ENCODE measurements around the gene IFNA6.

The IFNA6 gene

GRCh38 chr9:21320465-21320864 lies 30.2 kb downstream of the IFNA6 start:
- TF ChIP-seq PRDM6 (tag by site-specific recombination; IDR thresholded peaks at IDR 0.05), result 0 out of 2 replicates have a peak, but pooled peaks have one; percentile 10
- peak; percentile 47; the same call in 1 of the 2 replicates for TF ChIP-seq PRDM4 (tag by site-specific recombination; IDR thresholded peaks at IDR 0.05)
- no peak for TF ChIP-seq RBAK (tag by site-specific recombination; IDR thresholded peaks at IDR 0.05)
- no peaks in the 10 kb centered on the region; the same call in 1 of the 2 replicates for H3K4me1 ChIP-seq (ENCODE audit: control insufficient read depth, insufficient read depth, low read length)
- POLR2A ChIA-PET, result interaction anchor here (1.2 kb wide), 1 partner anchor 13 kb away, joined by 3 read pairs; no protein-coding TSS in a partner anchor

GRCh38 chr9:21317956-21318923 lies 32.4 kb downstream of the IFNA6 start:
- peaks cover 0 to 12% of the 10 kb centered on the region in 2 experiments; a peak in 1 of 3 replicates for H3K36me3 ChIP-seq (ENCODE audit: control insufficient read depth in 2 of 2, insufficient read depth in 1 of 2, low read length in 2 of 2)
- no peak overlapping the region for H3K27ac ChIP-seq (ENCODE audit: extremely low read depth, low read depth, low read length)
- TF ChIP-seq PRDM1 (tag by site-specific recombination; IDR thresholded peaks at IDR 0.05) (peak; percentile 74), KLF10 (tag by site-specific recombination; IDR thresholded peaks at IDR 0.05) (no peak), ZNF654 (tag by site-specific recombination; IDR thresholded peaks at IDR 0.05; ENCODE audit: low read depth) (peak; percentile 76)
- no peak overlapping the region for H3K4me3 ChIP-seq (ENCODE audit: low read depth, low read length)
- H3K4me1 ChIP-seq (ENCODE audit: control insufficient read depth, insufficient read depth, low read length), result no peaks in the 10 kb centered on the region; the same call in 1 of the 2 replicates
- CTCF ChIA-PET, result interaction anchor here (0.5 to 4.5 kb wide), 55 partner anchors 10 to 1098 kb away, joined by 3 to 28 read pairs (median 4); partner anchors contain the start of genes IFNA14 and MTAP
- POLR2A ChIA-PET, result interaction anchor here (0.6 kb wide), 1 partner anchor 66 kb away, joined by 3 read pairs; no protein-coding TSS in a partner anchor
- H3K9me3 ChIP-seq (ENCODE audit: control insufficient read depth, insufficient read depth, low read depth, low read length), result no peaks in the 10 kb centered on the region

More at GRCh38 chr9:21320465-21320864, 30.2 kb downstream of the IFNA6 start:
- Histone ChIP-seq H3K9me3 (ENCODE audit: control insufficient read depth, insufficient read depth, low read depth, low read length) (no peaks in the 10 kb centered on the region), H3K4me3 (ENCODE audit: low read depth, low read length) (no peak overlapping the region), H3K36me3 (ENCODE audit: control insufficient read depth in 2 of 2, insufficient read depth in 1 of 2, low read length in 2 of 2) (peaks cover 0 to 27% of the 10 kb centered on the region in 2 experiments; a peak in 1 of 3 replicates), H3K27ac (ENCODE audit: extremely low read depth, low read depth, low read length) (no peak overlapping the region)
- CTCF ChIA-PET, result interaction anchor here (0.5 to 2.9 kb wide), 11 partner anchors 9 to 473 kb away, joined by 3 to 23 read pairs (median 3); no protein-coding TSS in a partner anchor

GRCh38 chr9:21316860-21317259 lies 33.8 kb downstream of the IFNA6 start:
- H3K4me1 ChIP-seq (ENCODE audit: control insufficient read depth, insufficient read depth, low read length), result no peaks in the 10 kb centered on the region; the same call in 1 of the 2 replicates
- ChIA-PET CTCF (interaction anchor here (0.6 to 4.5 kb wide), 7 partner anchors 9 to 138 kb away, joined by 3 to 28 read pairs (median 5); no protein-coding TSS in a partner anchor), POLR2A (no interaction called here)
- H3K9me3 ChIP-seq (ENCODE audit: control insufficient read depth, insufficient read depth, low read depth, low read length), result no peaks in the 10 kb centered on the region
- no peak overlapping the region for H3K27ac ChIP-seq (ENCODE audit: extremely low read depth, low read depth, low read length)
- peaks cover 0 to 3% of the 10 kb centered on the region in 2 experiments; a peak in 1 of 3 replicates for H3K36me3 ChIP-seq (ENCODE audit: control insufficient read depth in 2 of 2, insufficient read depth in 1 of 2, low read length in 2 of 2)
- H3K4me3 ChIP-seq (ENCODE audit: low read depth, low read length), result no peak overlapping the region
- TF ChIP-seq CTCF (tag by site-specific recombination; IDR thresholded peaks at IDR 0.05) (peak; percentile 30; the same call in 1 of the 2 replicates), ELK4 (IDR thresholded peaks at IDR 0.05; ENCODE audit: borderline replicate concordance, low read depth, low read length) (no peak), ZBTB48 (tag by site-specific recombination; IDR thresholded peaks at IDR 0.05) (peak; percentile 43), PRDM2 (tag by site-specific recombination; IDR thresholded peaks at IDR 0.05; ENCODE audit: borderline replicate concordance) (no peak), ZNF24 (tag by site-specific recombination; IDR thresholded peaks at IDR 0.05) (no peak), ZNF610 (tag by site-specific recombination; IDR thresholded peaks at IDR 0.05; ENCODE audit: borderline replicate concordance) (no peak), ZNF324 (tag by site-specific recombination; IDR thresholded peaks at IDR 0.05) (no peak), REPIN1 (tag by site-specific recombination; IDR thresholded peaks at IDR 0.05; ENCODE audit: low read depth) (no peak)

All from HEK293 (cell line).